ENCODE data around the gene GSG1L.

GSG1L gene

GRCh38 chr16:27852681-27853080 is 210.8 kb downstream of the GSG1L start:
- no peak for DNase-seq (ENCODE audit: low read depth in 2 of 2)

- no peak for DNase-seq (ENCODE audit: low read depth in 2 of 2)
These were observed 211.4 kb downstream of the GSG1L start for GRCh38 chr16:27852116-27852515.

- DNase-seq (ENCODE audit: low read depth in 2 of 2), result no peak
These were observed 211.9 kb downstream of the GSG1L start for GRCh38 chr16:27851586-27851985.

- no peak for DNase-seq (ENCODE audit: low read depth in 2 of 2)
These were observed 213.9 kb downstream of the GSG1L start for GRCh38 chr16:27849621-27850020.

- no peak for DNase-seq (ENCODE audit: low read depth in 2 of 2)
These were observed 216.4 kb downstream of the GSG1L start for GRCh38 chr16:27847030-27847550.

GRCh38 chr16:27844826-27845225 is 218.7 kb downstream of the GSG1L start:
- no peak for DNase-seq (ENCODE audit: low read depth in 2 of 2)

- DNase-seq (ENCODE audit: low read depth in 2 of 2), result no peak
These were observed 219.7 kb downstream of the GSG1L start for GRCh38 chr16:27843800-27844199.

- no peak for DNase-seq (ENCODE audit: low read depth in 2 of 2)
These were observed 221.6 kb downstream of the GSG1L start for GRCh38 chr16:27841911-27842310.

- no peak for DNase-seq (ENCODE audit: low read depth in 2 of 2)
These were observed 222.3 kb downstream of the GSG1L start for GRCh38 chr16:27841061-27841801.

- DNase-seq (ENCODE audit: low read depth in 2 of 2), result no peak
These were observed 223.0 kb downstream of the GSG1L start for GRCh38 chr16:27840311-27841060.

GRCh38 chr16:27839419-27839818 is 224.1 kb downstream of the GSG1L start:
- DNase-seq (ENCODE audit: low read depth in 2 of 2), result no peak

- no peak for DNase-seq (ENCODE audit: low read depth in 2 of 2)
These were observed 224.9 kb downstream of the GSG1L start for GRCh38 chr16:27838536-27839175.

GRCh38 chr16:27829975-27830374 is 233.5 kb downstream of the GSG1L start:
- no peak for DNase-seq (ENCODE audit: low read depth in 2 of 2)

GRCh38 chr16:27828671-27829070 is 234.8 kb downstream of the GSG1L start:
- no peak for DNase-seq (ENCODE audit: low read depth in 2 of 2)

GRCh38 chr16:27827765-27828164 is 235.7 kb downstream of the GSG1L start:
- DNase-seq (ENCODE audit: low read depth in 2 of 2), result no peak

- no peak for DNase-seq (ENCODE audit: low read depth in 2 of 2)
These were observed 236.6 kb downstream of the GSG1L start for GRCh38 chr16:27826893-27827289.

GRCh38 chr16:27826081-27826892 is 237.2 kb downstream of the GSG1L start:
- DNase-seq (ENCODE audit: low read depth in 2 of 2), result no peak

GRCh38 chr16:27824786-27825185 is 238.7 kb downstream of the GSG1L start:
- no peak for DNase-seq (ENCODE audit: low read depth in 2 of 2)

GRCh38 chr16:27824006-27824405 is 239.5 kb downstream of the GSG1L start:
- DNase-seq (ENCODE audit: low read depth in 2 of 2), result no peak

GRCh38 chr16:27823421-27823820 is 240.1 kb downstream of the GSG1L start:
- no peak for DNase-seq (ENCODE audit: low read depth in 2 of 2)

GRCh38 chr16:27822996-27823395 is 240.5 kb downstream of the GSG1L start:
- no peak for DNase-seq (ENCODE audit: low read depth in 2 of 2)

GRCh38 chr16:27822529-27822928 is 241.0 kb downstream of the GSG1L start:
- DNase-seq (ENCODE audit: low read depth in 2 of 2), result no peak

Data from stimulated activated CD8-positive, alpha-beta memory T cell treated with anti-CD3 and anti-CD28 coated beads, Interleukin-2, amount 100 ng/mL, for 1 hour (primary cell).